ENCODE results near the gene CCDC30.

CCDC30 gene

GRCh38 chr1:42698081-42698813 is 235.2 kb downstream of the CCDC30 start:
- Histone ChIP-seq H3K9ac (ENCODE audit: low read depth in 1 of 2, low read length in 2 of 2) (no peak overlapping the region), H3K27ac (ENCODE audit: low read depth in 2 of 2, low read length in 2 of 2) (no peak overlapping the region), H3K4me3 (ENCODE audit: low read length in 2 of 2) (no peak overlapping the region), H3K36me3 (ENCODE audit: control insufficient read depth in 2 of 2, insufficient read depth in 2 of 2, low read length in 2 of 2) (peaks cover 57 to 73% of the 10 kb centered on the region in 2 donors), H3K4me1 (ENCODE audit: control insufficient read depth in 2 of 2, insufficient read depth in 2 of 2, low read length in 2 of 2) (peaks cover 11% of the 10 kb centered on the region in 2 donors), H3K27me3 (ENCODE audit: control insufficient read depth in 2 of 2, insufficient read depth in 2 of 2, low read length in 2 of 2) (no peaks in the 10 kb centered on the region), H3K9me3 (ENCODE audit: control insufficient read depth in 2 of 2, low read length in 2 of 2) (no peaks in the 10 kb centered on the region)

- Histone ChIP-seq H3K9ac (ENCODE audit: low read depth in 1 of 2, low read length in 2 of 2) (no peak overlapping the region), H3K4me3 (ENCODE audit: low read length in 2 of 2) (no peak overlapping the region), H3K27me3 (ENCODE audit: control insufficient read depth in 2 of 2, insufficient read depth in 2 of 2, low read length in 2 of 2) (no peaks in the 10 kb centered on the region), H3K4me1 (ENCODE audit: control insufficient read depth in 2 of 2, insufficient read depth in 2 of 2, low read length in 2 of 2) (no peaks in the 10 kb centered on the region), H3K36me3 (ENCODE audit: control insufficient read depth in 2 of 2, insufficient read depth in 2 of 2, low read length in 2 of 2) (peaks cover 71 to 83% of the 10 kb centered on the region in 2 donors), H3K27ac (ENCODE audit: low read depth in 2 of 2, low read length in 2 of 2) (no peak overlapping the region), H3K9me3 (ENCODE audit: control insufficient read depth in 2 of 2, low read length in 2 of 2) (no peaks in the 10 kb centered on the region)
These were observed 236.9 kb downstream of the CCDC30 start for GRCh38 chr1:42700006-42700405.

- Histone ChIP-seq H3K4me3 (ENCODE audit: low read length in 2 of 2) (no peak overlapping the region), H3K9me3 (ENCODE audit: control insufficient read depth in 2 of 2, low read length in 2 of 2) (no peaks in the 10 kb centered on the region), H3K27ac (ENCODE audit: low read depth in 2 of 2, low read length in 2 of 2) (no peak overlapping the region), H3K27me3 (ENCODE audit: control insufficient read depth in 2 of 2, insufficient read depth in 2 of 2, low read length in 2 of 2) (no peaks in the 10 kb centered on the region), H3K36me3 (ENCODE audit: control insufficient read depth in 2 of 2, insufficient read depth in 2 of 2, low read length in 2 of 2) (peaks cover 54 to 58% of the 10 kb centered on the region in 2 donors), H3K4me1 (ENCODE audit: control insufficient read depth in 2 of 2, insufficient read depth in 2 of 2, low read length in 2 of 2) (no peaks in the 10 kb centered on the region), H3K9ac (ENCODE audit: low read depth in 1 of 2, low read length in 2 of 2) (no peak overlapping the region)
These were observed 240.9 kb downstream of the CCDC30 start for GRCh38 chr1:42703888-42704464.

All from mucosa of rectum (tissue), 2 donors.